HepG2 (cell line): ENCODE results near the gene WNT6.

Experiments used
- RAD21 ChIP-seq: fragments of 450-650 bp; formaldehyde crosslinking; IDR thresholded peaks from 2 replicates; pipeline ENCODE4 v1.5.0; 2020; ENCODE audit warnings: mild to moderate bottlenecking
- ZNF160 ChIP-seq: sonication (generic); formaldehyde crosslinking; IDR thresholded peaks from 2 replicates; pipeline ENCODE4 v1.8.0; 2022; ENCODE audit warnings: mild to moderate bottlenecking, inconsistent platforms, missing genetic modification reagents
- TF ChIP-seq, protein P1 (sequence below): sonication (generic); formaldehyde crosslinking; IDR thresholded peaks from 2 replicates; pipeline ENCODE4 v1.5.0; 2020; ENCODE audit warnings: mild to moderate bottlenecking, missing genetic modification reagents, borderline replicate concordance

DNA sequence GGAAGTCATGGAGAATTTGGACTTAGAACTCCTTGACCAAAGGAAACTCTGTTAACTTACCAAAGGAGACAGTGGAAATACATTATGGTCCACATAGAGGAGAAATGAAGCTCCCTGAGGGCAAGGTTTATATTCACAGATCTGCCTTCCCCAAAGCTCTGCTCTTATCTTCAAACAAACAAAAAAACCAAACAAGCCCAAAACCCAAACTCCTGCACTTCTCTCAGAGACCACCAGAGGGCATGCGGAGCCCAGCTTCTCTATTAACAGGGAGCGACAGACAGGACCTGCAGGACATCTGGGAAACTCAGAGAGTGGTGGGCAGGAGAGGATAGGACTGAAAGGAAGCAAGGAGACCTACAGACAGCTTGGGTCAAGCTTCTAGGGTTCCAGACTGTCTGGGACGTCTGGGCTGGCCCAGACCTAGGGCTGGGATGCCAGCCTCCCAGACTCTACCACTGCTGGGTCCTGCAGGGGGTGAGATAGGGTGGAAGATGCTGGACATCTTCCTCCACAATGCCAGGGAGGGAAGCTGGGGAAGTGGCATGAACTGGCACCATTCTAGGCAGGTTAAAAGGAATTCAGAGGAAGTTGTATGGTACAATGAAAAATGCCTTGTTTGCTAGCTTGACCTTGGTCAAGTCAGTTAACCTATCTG, 17.1 kb downstream of the WNT6 start:
- TF ChIP-seq RAD21 (CRISPR knock-in tag) (peak; percentile 76), ZNF160 (CRISPR knock-in tag) (no peak)
- TF ChIP-seq, protein P1, sequence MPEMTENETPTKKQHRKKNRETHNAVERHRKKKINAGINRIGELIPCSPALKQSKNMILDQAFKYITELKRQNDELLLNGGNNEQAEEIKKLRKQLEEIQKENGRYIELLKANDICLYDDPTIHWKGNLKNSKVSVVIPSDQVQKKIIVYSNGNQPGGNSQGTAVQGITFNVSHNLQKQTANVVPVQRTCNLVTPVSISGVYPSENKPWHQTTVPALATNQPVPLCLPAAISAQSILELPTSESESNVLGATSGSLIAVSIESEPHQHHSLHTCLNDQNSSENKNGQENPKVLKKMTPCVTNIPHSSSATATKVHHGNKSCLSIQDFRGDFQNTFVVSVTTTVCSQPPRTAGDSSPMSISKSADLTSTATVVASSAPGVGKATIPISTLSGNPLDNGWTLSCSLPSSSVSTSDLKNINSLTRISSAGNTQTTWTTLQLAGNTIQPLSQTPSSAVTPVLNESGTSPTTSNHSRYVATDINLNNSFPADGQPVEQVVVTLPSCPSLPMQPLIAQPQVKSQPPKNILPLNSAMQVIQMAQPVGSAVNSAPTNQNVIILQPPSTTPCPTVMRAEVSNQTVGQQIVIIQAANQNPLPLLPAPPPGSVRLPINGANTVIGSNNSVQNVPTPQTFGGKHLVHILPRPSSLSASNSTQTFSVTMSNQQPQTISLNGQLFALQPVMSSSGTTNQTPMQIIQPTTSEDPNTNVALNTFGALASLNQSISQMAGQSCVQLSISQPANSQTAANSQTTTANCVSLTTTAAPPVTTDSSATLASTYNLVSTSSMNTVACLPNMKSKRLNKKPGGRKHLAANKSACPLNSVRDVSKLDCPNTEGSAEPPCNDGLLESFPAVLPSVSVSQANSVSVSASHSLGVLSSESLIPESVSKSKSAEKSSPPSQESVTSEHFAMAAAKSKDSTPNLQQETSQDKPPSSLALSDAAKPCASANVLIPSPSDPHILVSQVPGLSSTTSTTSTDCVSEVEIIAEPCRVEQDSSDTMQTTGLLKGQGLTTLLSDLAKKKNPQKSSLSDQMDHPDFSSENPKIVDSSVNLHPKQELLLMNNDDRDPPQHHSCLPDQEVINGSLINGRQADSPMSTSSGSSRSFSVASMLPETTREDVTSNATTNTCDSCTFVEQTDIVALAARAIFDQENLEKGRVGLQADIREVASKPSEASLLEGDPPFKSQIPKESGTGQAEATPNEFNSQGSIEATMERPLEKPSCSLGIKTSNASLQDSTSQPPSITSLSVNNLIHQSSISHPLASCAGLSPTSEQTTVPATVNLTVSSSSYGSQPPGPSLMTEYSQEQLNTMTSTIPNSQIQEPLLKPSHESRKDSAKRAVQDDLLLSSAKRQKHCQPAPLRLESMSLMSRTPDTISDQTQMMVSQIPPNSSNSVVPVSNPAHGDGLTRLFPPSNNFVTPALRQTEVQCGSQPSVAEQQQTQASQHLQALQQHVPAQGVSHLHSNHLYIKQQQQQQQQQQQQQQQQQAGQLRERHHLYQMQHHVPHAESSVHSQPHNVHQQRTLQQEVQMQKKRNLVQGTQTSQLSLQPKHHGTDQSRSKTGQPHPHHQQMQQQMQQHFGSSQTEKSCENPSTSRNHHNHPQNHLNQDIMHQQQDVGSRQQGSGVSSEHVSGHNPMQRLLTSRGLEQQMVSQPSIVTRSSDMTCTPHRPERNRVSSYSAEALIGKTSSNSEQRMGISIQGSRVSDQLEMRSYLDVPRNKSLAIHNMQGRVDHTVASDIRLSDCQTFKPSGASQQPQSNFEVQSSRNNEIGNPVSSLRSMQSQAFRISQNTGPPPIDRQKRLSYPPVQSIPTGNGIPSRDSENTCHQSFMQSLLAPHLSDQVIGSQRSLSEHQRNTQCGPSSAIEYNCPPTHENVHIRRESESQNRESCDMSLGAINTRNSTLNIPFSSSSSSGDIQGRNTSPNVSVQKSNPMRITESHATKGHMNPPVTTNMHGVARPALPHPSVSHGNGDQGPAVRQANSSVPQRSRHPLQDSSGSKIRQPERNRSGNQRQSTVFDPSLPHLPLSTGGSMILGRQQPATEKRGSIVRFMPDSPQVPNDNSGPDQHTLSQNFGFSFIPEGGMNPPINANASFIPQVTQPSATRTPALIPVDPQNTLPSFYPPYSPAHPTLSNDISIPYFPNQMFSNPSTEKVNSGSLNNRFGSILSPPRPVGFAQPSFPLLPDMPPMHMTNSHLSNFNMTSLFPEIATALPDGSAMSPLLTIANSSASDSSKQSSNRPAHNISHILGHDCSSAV (CRISPR knock-in tag): no peak
